Mucosa of rectum (tissue), 2 donors: ENCODE data around the gene EPHA10.

Experiments
- H3K27ac ChIP-seq, 2 donors: one replicate each; pipeline ENCODE4 v1.7.0; 2013; ENCODE audit warnings: inconsistent platforms in 2 of 2, low read depth in 2 of 2, low read length in 2 of 2
- H3K27me3 ChIP-seq, 2 donors: one replicate each; pipeline ENCODE4 v1.7.0; 2013; ENCODE audit warnings: low read length in 2 of 2; ENCODE audit not compliant: control insufficient read depth in 2 of 2, insufficient read depth in 2 of 2
- H3K36me3 ChIP-seq, 2 donors: one replicate each; pipeline ENCODE4 v1.7.0; 2013; ENCODE audit warnings: low read length in 2 of 2; ENCODE audit not compliant: control insufficient read depth in 2 of 2, insufficient read depth in 2 of 2
- H3K4me1 ChIP-seq, 2 donors: one replicate each; pipeline ENCODE4 v1.7.0; 2013; ENCODE audit warnings: low read length in 2 of 2, mild to moderate bottlenecking in 1 of 2; ENCODE audit not compliant: control insufficient read depth in 2 of 2, insufficient read depth in 2 of 2
- H3K4me3 ChIP-seq, 2 donors: one replicate each; pipeline ENCODE4 v1.7.0; 2013; ENCODE audit warnings: low read length in 2 of 2
- H3K9ac ChIP-seq, 2 donors: one replicate each; pipeline ENCODE4 v1.7.0; 2013; ENCODE audit warnings: low read length in 2 of 2, low read depth in 1 of 2, mild to moderate bottlenecking in 1 of 2
- H3K9me3 ChIP-seq, 2 donors: one replicate each; pipeline ENCODE4 v1.7.0; 2013; ENCODE audit warnings: low read length in 2 of 2; ENCODE audit not compliant: control insufficient read depth in 2 of 2
- donor health status: healthy.
- donor health status: Normal muscosa, but diverticular disease.

The EPHA10 gene

DNA sequence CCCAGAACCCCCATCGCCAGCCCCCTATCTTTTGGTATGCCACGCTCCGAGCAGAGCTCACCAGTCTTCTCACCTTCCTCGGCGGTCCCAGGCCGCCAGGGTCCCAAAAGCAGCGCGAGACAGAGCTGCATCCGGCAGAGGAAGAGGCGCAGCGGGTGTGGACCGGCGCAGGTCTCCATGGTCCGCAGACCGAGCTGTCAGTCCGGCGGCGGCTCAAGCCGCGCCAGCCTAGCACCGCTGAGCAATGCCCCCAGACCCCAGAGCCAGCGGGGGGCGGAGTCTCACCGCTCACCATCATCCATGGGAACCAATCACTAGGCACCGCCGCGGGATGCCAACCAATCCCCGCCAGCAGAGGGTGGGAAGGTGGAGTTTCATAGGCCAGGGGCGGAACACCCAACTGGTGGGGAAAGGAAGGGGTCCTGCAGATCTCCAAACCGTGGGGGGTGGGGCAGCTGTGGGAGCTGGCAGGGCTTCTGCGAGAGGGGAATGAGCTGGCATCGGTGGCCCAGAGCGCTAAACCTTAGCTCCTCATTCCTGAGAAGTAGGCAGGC lies at the start of gene EPHA10:
TSS of gene EPHA10 (minus strand) at position 233 of the 554 bp plus-strand sequence. CDS start at position 179, 54 bp downstream.
- Histone ChIP-seq H3K27me3 (peaks cover 36 to 48% of the 10 kb centered on the region in 2 donors), H3K9ac (no peak within 1 kb of the TSS), H3K9me3 (no peaks in the 10 kb centered on the region), H3K4me1 (peaks cover 6% of the 10 kb centered on the region in 2 donors), H3K4me3 (peak within 1 kb of the TSS; percentile 31 to 40), H3K27ac (no peak within 1 kb of the TSS), H3K36me3 (no peaks in the 10 kb centered on the region)

- Histone ChIP-seq H3K4me3 (no peak overlapping the region), H3K4me1 (peaks cover 1 to 2% of the 10 kb centered on the region in 2 donors), H3K27ac (no peak overlapping the region), H3K9me3 (no peaks in the 10 kb centered on the region), H3K27me3 (no peaks in the 10 kb centered on the region), H3K9ac (no peak overlapping the region), H3K36me3 (peaks cover 21 to 27% of the 10 kb centered on the region in 2 donors)
Measured at GRCh38 chr1:37814252-37814651, 49.3 kb upstream of the EPHA10 start.

GRCh38 chr1:37813529-37814145 lies 48.7 kb upstream of the EPHA10 start:
- Histone ChIP-seq H3K4me1 (peaks cover 7 to 8% of the 10 kb centered on the region in 2 donors), H3K9ac (no peak overlapping the region), H3K27me3 (no peaks in the 10 kb centered on the region), H3K4me3 (no peak overlapping the region), H3K36me3 (peaks cover 21 to 24% of the 10 kb centered on the region in 2 donors), H3K27ac (no peak overlapping the region), H3K9me3 (no peaks in the 10 kb centered on the region)

DNA sequence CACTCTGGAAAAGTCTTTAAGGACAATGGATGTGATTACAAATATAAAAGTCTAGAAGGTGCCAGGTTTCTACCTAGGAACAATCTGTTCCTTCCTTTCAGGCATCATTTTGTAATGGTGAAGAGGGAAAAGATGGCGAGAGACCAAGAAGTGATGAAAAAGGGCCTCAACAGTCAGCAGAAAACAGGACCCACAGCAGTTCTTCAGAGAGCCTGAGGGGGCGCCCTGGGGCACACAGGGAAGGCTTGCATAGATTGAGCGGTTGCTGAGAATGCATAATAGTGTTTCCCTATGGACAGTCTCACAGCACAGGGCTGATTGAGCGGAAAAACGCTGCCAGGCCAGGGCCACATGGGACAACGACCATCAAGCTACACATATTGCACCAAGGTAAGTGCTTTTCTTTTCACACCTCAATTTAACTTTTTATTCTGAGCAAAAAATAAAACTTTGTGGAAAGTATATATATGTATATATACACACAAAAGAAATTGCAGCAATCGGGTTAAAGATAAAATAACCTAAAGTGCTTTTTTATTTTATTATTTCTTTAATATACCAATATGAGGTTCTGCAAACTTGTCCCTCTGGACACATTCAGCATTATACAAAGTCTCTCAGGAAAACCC lies 46.2 kb upstream of the EPHA10 start:
- Histone ChIP-seq H3K27ac (no peak overlapping the region), H3K27me3 (no peaks in the 10 kb centered on the region), H3K4me1 (peaks cover 17 to 19% of the 10 kb centered on the region in 2 donors), H3K36me3 (peaks cover 19 to 21% of the 10 kb centered on the region in 2 donors), H3K9me3 (no peaks in the 10 kb centered on the region), H3K4me3 (no peak overlapping the region), H3K9ac (no peak overlapping the region)

DNA sequence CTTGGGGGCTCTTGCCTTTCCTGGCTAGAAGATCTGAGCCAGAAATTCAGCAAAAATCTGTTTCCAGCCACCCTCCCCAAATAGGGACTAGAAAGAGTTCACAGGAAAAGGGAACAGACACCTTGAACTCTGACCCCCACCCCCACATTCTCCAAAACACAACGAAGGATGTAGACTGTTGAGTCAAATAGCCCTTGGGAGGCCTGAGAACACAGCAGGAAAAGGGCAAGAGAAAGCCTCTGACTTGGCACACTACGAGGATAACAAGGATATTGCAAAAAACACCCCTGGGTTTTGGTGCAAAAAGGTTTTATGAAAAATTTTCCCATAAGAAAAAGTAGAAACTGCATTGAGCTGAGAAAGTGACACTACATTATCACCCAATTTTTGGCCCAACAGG lies 45.0 kb upstream of the EPHA10 start:
- H3K9me3 ChIP-seq, result no peaks in the 10 kb centered on the region
- H3K27me3 ChIP-seq, result no peaks in the 10 kb centered on the region
- H3K9ac ChIP-seq, result no peak overlapping the region
- H3K27ac ChIP-seq, result no peak overlapping the region
- H3K4me1 ChIP-seq, result peaks cover 17 to 19% of the 10 kb centered on the region in 2 donors
- no peak overlapping the region for H3K4me3 ChIP-seq
- peaks cover 17 to 27% of the 10 kb centered on the region in 2 donors for H3K36me3 ChIP-seq

DNA sequence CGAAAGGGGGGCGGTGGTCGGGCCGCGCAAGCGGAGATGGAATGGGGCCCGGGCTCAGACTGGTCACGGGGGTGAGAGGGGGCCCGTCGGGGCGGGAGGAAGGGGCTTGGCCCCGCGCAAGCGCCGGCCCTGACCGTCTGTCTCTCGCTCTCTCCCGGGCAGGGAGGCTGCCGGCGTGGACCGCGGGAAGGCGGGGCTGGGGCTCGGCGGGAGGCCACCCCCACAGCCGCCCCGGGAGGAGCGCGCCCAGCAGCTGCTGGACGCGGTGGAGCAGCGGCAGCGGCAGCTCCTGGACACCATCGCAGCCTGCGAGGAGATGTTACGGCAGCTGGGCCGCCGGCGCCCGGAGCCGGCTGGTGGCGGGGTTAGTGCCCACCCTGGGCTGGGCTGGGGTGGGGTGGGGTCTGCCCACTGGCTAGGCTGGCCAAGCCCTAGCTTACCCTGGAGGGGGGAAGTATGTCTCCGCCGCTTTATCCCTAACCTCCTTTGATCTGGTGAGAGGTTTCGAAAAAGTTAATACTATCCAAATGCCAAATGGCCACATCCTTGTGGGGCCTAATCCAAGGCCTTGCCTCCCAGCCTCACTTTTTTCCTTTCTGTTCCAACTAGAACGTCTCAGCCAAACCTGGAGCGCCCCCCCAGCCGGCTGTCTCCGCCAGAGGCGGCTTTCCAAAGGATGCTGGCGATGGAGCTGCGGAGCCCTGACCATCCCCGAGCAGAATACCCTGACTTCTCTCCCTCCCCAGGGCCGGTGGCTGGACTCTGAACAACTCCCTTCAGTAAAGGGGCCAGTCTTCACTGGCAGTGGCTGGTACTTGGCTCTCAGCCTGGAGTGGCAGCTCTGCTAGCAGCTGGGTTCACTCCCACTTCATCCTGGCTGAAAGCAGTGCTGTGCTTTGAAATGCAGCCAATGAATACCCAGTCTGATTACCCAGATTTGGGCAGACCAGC lies 43.7 kb upstream of the EPHA10 start:
- Histone ChIP-seq H3K27ac (peak overlapping the region; percentile 86 to 87), H3K36me3 (peaks cover 22 to 31% of the 10 kb centered on the region in 2 donors), H3K4me3 (peak overlapping the region; percentile 75 to 92), H3K4me1 (peaks cover 17 to 19% of the 10 kb centered on the region in 2 donors), H3K9ac (peak overlapping the region; percentile 64 to 70), H3K9me3 (no peaks in the 10 kb centered on the region), H3K27me3 (no peaks in the 10 kb centered on the region)

GRCh38 chr1:37807555-37808368 lies 42.8 kb upstream of the EPHA10 start, which contains the start of the genes C1orf122 and YRDC:
C1orf122 (plus strand) TSS chr1:37807790; CDS start chr1:37808405, 615 bp downstream.
YRDC (minus strand) TSS chr1:37808208; CDS start chr1:37808180, 28 bp downstream.
- Histone ChIP-seq H3K9ac (peak within 1 kb of the TSS; percentile 64 to 86), H3K4me3 (peak within 1 kb of the TSS; percentile 75 to 92), H3K9me3 (no peaks in the 10 kb centered on the region), H3K27ac (peak within 1 kb of the TSS; percentile 86 to 87), H3K27me3 (no peaks in the 10 kb centered on the region), H3K36me3 (peaks cover 24 to 37% of the 10 kb centered on the region in 2 donors), H3K4me1 (peaks cover 17 to 19% of the 10 kb centered on the region in 2 donors)

DNA sequence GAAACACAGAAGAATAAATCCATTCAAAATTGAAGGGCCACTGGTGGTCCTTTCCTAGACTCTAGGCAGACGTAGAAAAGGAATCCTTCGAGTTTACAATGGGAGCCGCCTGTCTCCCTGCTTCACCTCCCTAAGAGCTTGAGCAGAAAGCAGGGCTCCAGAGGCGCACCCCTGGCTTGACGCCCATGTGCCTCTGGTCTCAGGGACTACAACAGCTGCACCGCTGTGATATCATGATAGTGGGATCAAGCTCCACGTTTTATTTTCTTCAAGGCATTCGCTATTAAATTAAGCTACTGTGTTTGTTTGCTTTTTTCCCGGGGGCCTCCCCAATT lies 42.3 kb upstream of the EPHA10 start:
- H3K4me3 ChIP-seq, result peak overlapping the region; percentile 75 to 92
- H3K36me3 ChIP-seq, result peaks cover 27 to 43% of the 10 kb centered on the region in 2 donors
- H3K9me3 ChIP-seq, result no peaks in the 10 kb centered on the region
- H3K27me3 ChIP-seq, result no peaks in the 10 kb centered on the region
- peak overlapping the region; percentile 64 to 86 for H3K9ac ChIP-seq
- peak overlapping the region; percentile 86 to 87 for H3K27ac ChIP-seq
- peaks cover 17 to 19% of the 10 kb centered on the region in 2 donors for H3K4me1 ChIP-seq

GRCh38 chr1:37802439-37802838 lies 37.5 kb upstream of the EPHA10 start:
- Histone ChIP-seq H3K4me3 (no peak overlapping the region), H3K27me3 (no peaks in the 10 kb centered on the region), H3K9me3 (no peaks in the 10 kb centered on the region), H3K27ac (no peak overlapping the region), H3K9ac (no peak overlapping the region), H3K4me1 (peaks cover 9 to 10% of the 10 kb centered on the region in 2 donors), H3K36me3 (peaks cover 36 to 61% of the 10 kb centered on the region in 2 donors)
